PFSK-1 (cell line): ENCODE results near the gene DNAH7.

ENCODE experiments used
- POLR2AphosphoS5 ChIP-seq: IDR thresholded peaks from 2 replicates; pipeline ENCODE4 v1.6.1; 2012; ENCODE audit warnings: low read depth, mild to moderate bottlenecking, control low read depth, low read length, moderate library complexity
- SIN3A ChIP-seq: IDR thresholded peaks from 2 replicates; pipeline ENCODE4 v1.6.1; 2012; ENCODE audit warnings: mild to moderate bottlenecking, low read length, moderate library complexity, borderline replicate concordance; ENCODE audit not compliant: insufficient read depth
- TAF1 ChIP-seq: IDR thresholded peaks from 2 replicates; pipeline ENCODE4 v1.6.1; 2012; ENCODE audit warnings: low read length, control low read depth, borderline replicate concordance; ENCODE audit not compliant: insufficient read depth
- TF ChIP-seq, protein P1 (sequence below), 2 experiments: IDR thresholded peaks; 2 replicates each; pipeline versions ENCODE4 v1.6.1 to v1.8.0; 2011 to 2012; ENCODE audit warnings: low read depth in 2 of 2, low read length in 2 of 2, control low read depth in 1 of 2, inconsistent platforms in 1 of 2, mild to moderate bottlenecking in 1 of 2, moderate library complexity in 1 of 2; ENCODE audit not compliant: insufficient read depth in 1 of 2

- TF ChIP-seq TAF1 (no peak), POLR2AphosphoS5 (no peak), SIN3A (no peak)
- TF ChIP-seq, protein P1, sequence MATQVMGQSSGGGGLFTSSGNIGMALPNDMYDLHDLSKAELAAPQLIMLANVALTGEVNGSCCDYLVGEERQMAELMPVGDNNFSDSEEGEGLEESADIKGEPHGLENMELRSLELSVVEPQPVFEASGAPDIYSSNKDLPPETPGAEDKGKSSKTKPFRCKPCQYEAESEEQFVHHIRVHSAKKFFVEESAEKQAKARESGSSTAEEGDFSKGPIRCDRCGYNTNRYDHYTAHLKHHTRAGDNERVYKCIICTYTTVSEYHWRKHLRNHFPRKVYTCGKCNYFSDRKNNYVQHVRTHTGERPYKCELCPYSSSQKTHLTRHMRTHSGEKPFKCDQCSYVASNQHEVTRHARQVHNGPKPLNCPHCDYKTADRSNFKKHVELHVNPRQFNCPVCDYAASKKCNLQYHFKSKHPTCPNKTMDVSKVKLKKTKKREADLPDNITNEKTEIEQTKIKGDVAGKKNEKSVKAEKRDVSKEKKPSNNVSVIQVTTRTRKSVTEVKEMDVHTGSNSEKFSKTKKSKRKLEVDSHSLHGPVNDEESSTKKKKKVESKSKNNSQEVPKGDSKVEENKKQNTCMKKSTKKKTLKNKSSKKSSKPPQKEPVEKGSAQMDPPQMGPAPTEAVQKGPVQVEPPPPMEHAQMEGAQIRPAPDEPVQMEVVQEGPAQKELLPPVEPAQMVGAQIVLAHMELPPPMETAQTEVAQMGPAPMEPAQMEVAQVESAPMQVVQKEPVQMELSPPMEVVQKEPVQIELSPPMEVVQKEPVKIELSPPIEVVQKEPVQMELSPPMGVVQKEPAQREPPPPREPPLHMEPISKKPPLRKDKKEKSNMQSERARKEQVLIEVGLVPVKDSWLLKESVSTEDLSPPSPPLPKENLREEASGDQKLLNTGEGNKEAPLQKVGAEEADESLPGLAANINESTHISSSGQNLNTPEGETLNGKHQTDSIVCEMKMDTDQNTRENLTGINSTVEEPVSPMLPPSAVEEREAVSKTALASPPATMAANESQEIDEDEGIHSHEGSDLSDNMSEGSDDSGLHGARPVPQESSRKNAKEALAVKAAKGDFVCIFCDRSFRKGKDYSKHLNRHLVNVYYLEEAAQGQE (IDR thresholded peaks at IDR 0.05; ENCODE audit: insufficient read depth in 1 of 2, low read depth in 2 of 2, low read length in 2 of 2), result no peak
Observed at GRCh38 chr2:195861821-195862220, 206.8 kb downstream of the DNAH7 start.
